Measurements from ENCODE around the gene COL5A1. TPM values are rescaled to one million over a fixed set of nuclear protein-coding genes. Genes with fewer than 3 reads are reported as not detected.

Gene COL5A1
- total RNA-seq, 5 donors from 2014 or later (not counting 1 experiment from before 2014, with no cell fraction given), result 0.18 to 2.3 (median 1.7) TPM

- Mint-ChIP-seq H3K27ac (no peak overlapping the region), H3K4me3 (no peak overlapping the region), H3K36me3 (no peaks in the 10 kb centered on the region), H3K4me1 (no peaks in the 10 kb centered on the region), H3K27me3 (no peaks in the 10 kb centered on the region), H3K9me3 (no peaks in the 10 kb centered on the region)
- ChIA-PET CTCF (no interaction called here), POLR2A (no interaction called here)
- Histone ChIP-seq H3K27me3 (replicated peaks in 1 of 2; ENCODE audit: control insufficient read depth in 2 of 2, extremely low read depth in 1 of 2, insufficient read depth in 2 of 2, low read length in 1 of 2) (peaks cover 0 to 8% of the 10 kb centered on the region in 2 experiments), H3K27ac (ENCODE audit: low read length) (no peak overlapping the region), H3K36me3 (ENCODE audit: control insufficient read depth in 2 of 2, extremely low read depth in 1 of 2, insufficient read depth in 1 of 2, low read length in 1 of 2) (no peaks in the 10 kb centered on the region), H3K4me1 (ENCODE audit: control insufficient read depth in 1 of 2, extremely low read depth in 1 of 2, insufficient read depth in 2 of 2, low read length in 2 of 2) (no peaks in the 10 kb centered on the region), H3K4me3 (ENCODE audit: control insufficient read depth in 1 of 2, extremely low read depth in 1 of 2, low read length in 1 of 2) (no peak overlapping the region), H3K9me3 (no peaks in the 10 kb centered on the region)
- ATAC-seq (replicated peaks in 1 of 4) (no peak), DNase-seq (no peak)
- 96% methylated on average over 18 of the region's 26 CpGs for WGBS (ENCODE audit: insufficient coverage)
These were observed 115.8 kb downstream of the COL5A1 start for GRCh38 chr9:134757216-134757975.

GRCh38 chr9:134758949-134759607, 117.5 kb downstream of the COL5A1 start:
- H3K27ac ChIP-seq (ENCODE audit: low read length), result no peak overlapping the region
- Mint-ChIP-seq H3K27me3 (no peaks in the 10 kb centered on the region), H3K36me3 (no peaks in the 10 kb centered on the region), H3K9me3 (no peaks in the 10 kb centered on the region), H3K27ac (no peak overlapping the region), H3K4me3 (no peak overlapping the region), H3K4me1 (no peaks in the 10 kb centered on the region)
- no peaks in the 10 kb centered on the region for H3K4me1 ChIP-seq (ENCODE audit: control insufficient read depth in 1 of 2, extremely low read depth in 1 of 2, insufficient read depth in 2 of 2, low read length in 2 of 2)
- CTCF ChIA-PET, result no interaction called here
- no peaks in the 10 kb centered on the region for H3K9me3 ChIP-seq
- H3K36me3 ChIP-seq (ENCODE audit: control insufficient read depth in 2 of 2, extremely low read depth in 1 of 2, insufficient read depth in 1 of 2, low read length in 1 of 2), result no peaks in the 10 kb centered on the region
- DNase-seq (no peak), ATAC-seq (replicated peaks in 1 of 4) (no peak)
- WGBS (ENCODE audit: insufficient coverage), result 96% methylated on average over 4 of the region's 9 CpGs
- no peak overlapping the region for H3K4me3 ChIP-seq (ENCODE audit: control insufficient read depth in 1 of 2, extremely low read depth in 1 of 2, low read length in 1 of 2)
- peaks cover 0 to 7% of the 10 kb centered on the region in 2 experiments for H3K27me3 ChIP-seq (replicated peaks in 1 of 2; ENCODE audit: control insufficient read depth in 2 of 2, extremely low read depth in 1 of 2, insufficient read depth in 2 of 2, low read length in 1 of 2)
- POLR2A ChIA-PET, result no interaction called here

GRCh38 chr9:134759913-134760312, 118.3 kb downstream of the COL5A1 start:
- H3K27ac ChIP-seq (ENCODE audit: low read length), result no peak overlapping the region
- no peaks in the 10 kb centered on the region for H3K4me1 Mint-ChIP-seq
- no peak overlapping the region for H3K27ac Mint-ChIP-seq
- peaks cover 0 to 7% of the 10 kb centered on the region in 2 experiments for H3K27me3 ChIP-seq (replicated peaks in 1 of 2; ENCODE audit: control insufficient read depth in 2 of 2, extremely low read depth in 1 of 2, insufficient read depth in 2 of 2, low read length in 1 of 2)
- H3K9me3 ChIP-seq, result no peaks in the 10 kb centered on the region
- H3K4me3 Mint-ChIP-seq, result no peak overlapping the region
- H3K9me3 Mint-ChIP-seq, result no peaks in the 10 kb centered on the region
- no peaks in the 10 kb centered on the region for H3K27me3 Mint-ChIP-seq
- DNase-seq (no peak), ATAC-seq (replicated peaks in 1 of 4) (no peak)
- CTCF ChIA-PET, result no interaction called here
- no peaks in the 10 kb centered on the region for H3K36me3 ChIP-seq (ENCODE audit: control insufficient read depth in 2 of 2, extremely low read depth in 1 of 2, insufficient read depth in 1 of 2, low read length in 1 of 2)
- WGBS (ENCODE audit: insufficient coverage), result 88% methylated on average over 8 of the region's 8 CpGs
- H3K36me3 Mint-ChIP-seq, result no peaks in the 10 kb centered on the region
- H3K4me1 ChIP-seq (ENCODE audit: control insufficient read depth in 1 of 2, extremely low read depth in 1 of 2, insufficient read depth in 2 of 2, low read length in 2 of 2), result no peaks in the 10 kb centered on the region
- no peak overlapping the region for H3K4me3 ChIP-seq (ENCODE audit: control insufficient read depth in 1 of 2, extremely low read depth in 1 of 2, low read length in 1 of 2)
- POLR2A ChIA-PET, result no interaction called here

GRCh38 chr9:134760750-134761420, 119.3 kb downstream of the COL5A1 start:
- Histone ChIP-seq H3K27me3 (replicated peaks in 1 of 2; ENCODE audit: control insufficient read depth in 2 of 2, extremely low read depth in 1 of 2, insufficient read depth in 2 of 2, low read length in 1 of 2) (peaks cover 0 to 10% of the 10 kb centered on the region in 2 experiments), H3K4me3 (ENCODE audit: control insufficient read depth in 1 of 2, extremely low read depth in 1 of 2, low read length in 1 of 2) (no peak overlapping the region), H3K27ac (ENCODE audit: low read length) (no peak overlapping the region), H3K9me3 (no peaks in the 10 kb centered on the region), H3K4me1 (ENCODE audit: control insufficient read depth in 1 of 2, extremely low read depth in 1 of 2, insufficient read depth in 2 of 2, low read length in 2 of 2) (no peaks in the 10 kb centered on the region), H3K36me3 (ENCODE audit: control insufficient read depth in 2 of 2, extremely low read depth in 1 of 2, insufficient read depth in 1 of 2, low read length in 1 of 2) (no peaks in the 10 kb centered on the region)
- ChIA-PET POLR2A (no interaction called here), CTCF (no interaction called here)
- Mint-ChIP-seq H3K4me1 (no peaks in the 10 kb centered on the region), H3K27me3 (no peaks in the 10 kb centered on the region), H3K9me3 (no peaks in the 10 kb centered on the region), H3K4me3 (no peak overlapping the region), H3K36me3 (no peaks in the 10 kb centered on the region), H3K27ac (no peak overlapping the region)
- WGBS (ENCODE audit: insufficient coverage), result 86% methylated on average over 18 of the region's 18 CpGs
- ATAC-seq (replicated peaks in 1 of 4) (no peak), DNase-seq (no peak)

GRCh38 chr9:134764473-134765269, 123.1 kb downstream of the COL5A1 start:
- WGBS (ENCODE audit: insufficient coverage), result 93% methylated on average over 17 of the region's 21 CpGs
- peaks cover 0 to 3% of the 10 kb centered on the region in 2 donors for H3K27me3 Mint-ChIP-seq
- POLR2A ChIA-PET, result no interaction called here

GRCh38 chr9:134765785-134766184, 124.2 kb downstream of the COL5A1 start:
- no peak for ATAC-seq (replicated peaks in 1 of 4)
- peaks cover 0 to 20% of the 10 kb centered on the region in 2 experiments for H3K27me3 ChIP-seq (replicated peaks in 1 of 2; ENCODE audit: control insufficient read depth in 2 of 2, extremely low read depth in 1 of 2, insufficient read depth in 2 of 2, low read length in 1 of 2)
- Mint-ChIP-seq H3K36me3 (no peaks in the 10 kb centered on the region), H3K27ac (no peak overlapping the region), H3K4me3 (no peak overlapping the region), H3K9me3 (no peaks in the 10 kb centered on the region), H3K27me3 (peaks cover 0 to 3% of the 10 kb centered on the region in 2 donors), H3K4me1 (peaks cover 0 to 2% (median 0%) of the 10 kb centered on the region in 3 donors)
- ChIA-PET POLR2A (no interaction called here), CTCF (no interaction called here)
- DNase-seq, result no peak
- no peak overlapping the region for H3K4me3 ChIP-seq (ENCODE audit: control insufficient read depth in 1 of 2, extremely low read depth in 1 of 2, low read length in 1 of 2)
- H3K36me3 ChIP-seq (ENCODE audit: control insufficient read depth in 2 of 2, extremely low read depth in 1 of 2, insufficient read depth in 1 of 2, low read length in 1 of 2), result no peaks in the 10 kb centered on the region
- no peak overlapping the region for H3K27ac ChIP-seq (ENCODE audit: low read length)
- no peaks in the 10 kb centered on the region for H3K4me1 ChIP-seq (ENCODE audit: control insufficient read depth in 1 of 2, extremely low read depth in 1 of 2, insufficient read depth in 2 of 2, low read length in 2 of 2)
- WGBS (ENCODE audit: insufficient coverage), result 59% methylated on average over 15 of the region's 15 CpGs
- no peaks in the 10 kb centered on the region for H3K9me3 ChIP-seq

More at GRCh38 chr9:134764473-134765269, 123.1 kb downstream of the COL5A1 start:
- Histone ChIP-seq H3K27me3 (replicated peaks in 1 of 2; ENCODE audit: control insufficient read depth in 2 of 2, extremely low read depth in 1 of 2, insufficient read depth in 2 of 2, low read length in 1 of 2) (peaks cover 0 to 20% of the 10 kb centered on the region in 2 experiments), H3K36me3 (ENCODE audit: control insufficient read depth in 2 of 2, extremely low read depth in 1 of 2, insufficient read depth in 1 of 2, low read length in 1 of 2) (no peaks in the 10 kb centered on the region), H3K4me3 (ENCODE audit: control insufficient read depth in 1 of 2, extremely low read depth in 1 of 2, low read length in 1 of 2) (no peak overlapping the region), H3K4me1 (ENCODE audit: control insufficient read depth in 1 of 2, extremely low read depth in 1 of 2, insufficient read depth in 2 of 2, low read length in 2 of 2) (no peaks in the 10 kb centered on the region), H3K9me3 (no peaks in the 10 kb centered on the region), H3K27ac (ENCODE audit: low read length) (no peak overlapping the region)
- Mint-ChIP-seq H3K27ac (no peak overlapping the region), H3K36me3 (no peaks in the 10 kb centered on the region), H3K4me1 (peaks cover 0 to 2% (median 0%) of the 10 kb centered on the region in 3 donors), H3K9me3 (no peaks in the 10 kb centered on the region), H3K4me3 (no peak overlapping the region)
- CTCF ChIA-PET, result no interaction called here
- ATAC-seq (replicated peaks in 1 of 4) (no peak), DNase-seq (no peak)

All from T-cell (primary cell).